GM19324 (cell line): ENCODE data around the gene SESN2.
"Not testable (repeated sequence)": the region's sequence is repeated elsewhere in the genome, so short reads cannot be mapped to it uniquely, and the experiment has no call there.

Source experiments
- ATAC-seq: cut with Tn5 transposase; IDR thresholded peaks from one replicate; pipeline ENCODE4 v1.9.1; 2021; ENCODE audit warnings: mild to moderate bottlenecking, moderate library complexity; ENCODE audit not compliant: unreplicated experiment, low FRiP score

The SESN2 gene

GRCh38 chr1:28326515-28326914, 67.2 kb downstream of the SESN2 start:
- no peak for ATAC-seq

- ATAC-seq, result no peak
Measured at GRCh38 chr1:28326984-28327383, 67.7 kb downstream of the SESN2 start.

GRCh38 chr1:28327431-28327830, 68.1 kb downstream of the SESN2 start:
- ATAC-seq, result not testable (repeated sequence)

GRCh38 chr1:28328228-28328648, 68.9 kb downstream of the SESN2 start:
- no peak for ATAC-seq

GRCh38 chr1:28329395-28330153, 70.3 kb downstream of the SESN2 start:
- no peak for ATAC-seq
